GM19240 (cell line): ENCODE results near the gene PTTG1IP2.

Source experiments
- DNase-seq: peaks from one replicate; pipeline ENCODE4 v3.0.0; 2011; ENCODE audit warnings: low spot score; ENCODE audit not compliant: insufficient read length

Gene PTTG1IP2

DNA sequence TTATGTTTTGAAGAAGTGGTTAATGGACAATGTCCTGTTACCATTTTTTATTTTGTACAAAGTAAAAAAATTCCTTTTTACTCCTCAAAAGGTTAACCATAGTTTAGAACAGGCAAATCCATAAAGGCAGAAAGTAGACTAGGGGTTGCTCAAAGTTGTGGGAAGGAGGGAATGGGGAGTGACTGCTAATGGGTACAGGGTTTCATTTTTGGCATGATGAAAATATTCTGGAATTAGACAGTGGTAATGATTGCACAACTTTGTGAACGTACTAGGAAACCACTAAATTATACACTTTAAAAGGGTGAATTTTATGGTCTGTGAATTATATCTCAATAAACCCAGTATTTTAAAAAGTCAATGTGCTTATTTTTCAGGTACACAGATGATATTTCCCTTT lies 91.3 kb downstream of the PTTG1IP2 start:
- DNase-seq = no peak
